GM18520 (cell line): ENCODE data around the gene SPCS2.
"Not testable (repeated sequence)": the region's sequence is repeated elsewhere in the genome, so short reads cannot be mapped to it uniquely, and the experiment has no call there.

ENCODE experiments used
- ATAC-seq: cut with Tn5 transposase; IDR thresholded peaks from one replicate; pipeline ENCODE4 v1.9.1; 2021; ENCODE audit not compliant: unreplicated experiment

SPCS2 gene

GRCh38 chr11:74949753-74950137 lies 679 bp downstream of the SPCS2 start:
- no peak for ATAC-seq

DNA sequence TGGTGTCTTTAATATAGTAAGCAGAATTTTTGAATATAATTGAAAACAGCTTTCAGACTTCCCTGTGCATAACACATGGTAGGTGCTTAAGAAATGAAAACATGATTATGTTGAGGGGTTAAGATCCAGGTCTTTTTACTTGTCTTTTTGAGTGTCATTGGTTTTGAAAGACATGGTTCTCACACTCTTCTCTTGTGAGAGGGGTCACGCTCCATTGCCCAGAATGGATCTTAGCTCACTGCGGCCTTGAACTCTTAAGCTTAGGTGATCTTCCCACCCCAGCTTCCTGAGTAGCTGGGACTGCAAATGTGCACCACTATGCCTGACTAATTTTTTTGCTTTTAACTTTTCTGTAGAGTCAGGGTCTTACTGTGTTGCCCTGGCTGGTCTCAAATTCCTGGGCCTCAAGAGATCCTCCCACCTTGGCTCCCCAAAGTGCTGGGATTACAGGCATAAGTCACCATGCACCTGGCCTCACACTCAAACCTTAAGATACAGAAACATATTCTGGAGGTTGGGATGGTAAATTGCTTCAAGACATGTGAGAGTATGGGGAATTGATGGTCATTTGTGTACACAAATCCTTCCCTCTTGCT lies 1.4 kb downstream of the SPCS2 start:
- ATAC-seq = no peak

- no peak for ATAC-seq
These were observed 2.2 kb downstream of the SPCS2 start for GRCh38 chr11:74951226-74951625.

- no peak for ATAC-seq
These were observed 3.7 kb downstream of the SPCS2 start for GRCh38 chr11:74952752-74953151.

GRCh38 chr11:74953451-74953850 lies 4.4 kb downstream of the SPCS2 start:
- ATAC-seq = no peak

DNA sequence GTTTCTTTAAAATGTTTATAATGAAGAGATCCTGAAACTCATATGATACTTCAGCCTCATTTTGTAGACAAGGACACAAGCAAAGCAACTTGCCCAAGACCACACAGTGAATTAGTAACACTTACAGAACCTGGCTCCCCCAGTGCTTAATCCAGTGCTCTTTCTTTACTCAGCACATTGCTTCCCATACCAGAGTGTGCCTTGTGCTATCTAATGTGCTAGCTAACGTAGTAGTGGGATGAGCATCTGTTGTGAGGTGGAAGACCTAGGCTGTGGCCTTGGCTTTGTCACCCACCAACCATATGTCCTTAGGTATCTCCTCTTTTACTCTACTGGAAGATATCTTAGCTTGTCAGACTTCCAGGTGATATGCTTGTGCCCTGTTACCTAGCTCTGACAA lies 5.1 kb downstream of the SPCS2 start:
- no peak for ATAC-seq

DNA sequence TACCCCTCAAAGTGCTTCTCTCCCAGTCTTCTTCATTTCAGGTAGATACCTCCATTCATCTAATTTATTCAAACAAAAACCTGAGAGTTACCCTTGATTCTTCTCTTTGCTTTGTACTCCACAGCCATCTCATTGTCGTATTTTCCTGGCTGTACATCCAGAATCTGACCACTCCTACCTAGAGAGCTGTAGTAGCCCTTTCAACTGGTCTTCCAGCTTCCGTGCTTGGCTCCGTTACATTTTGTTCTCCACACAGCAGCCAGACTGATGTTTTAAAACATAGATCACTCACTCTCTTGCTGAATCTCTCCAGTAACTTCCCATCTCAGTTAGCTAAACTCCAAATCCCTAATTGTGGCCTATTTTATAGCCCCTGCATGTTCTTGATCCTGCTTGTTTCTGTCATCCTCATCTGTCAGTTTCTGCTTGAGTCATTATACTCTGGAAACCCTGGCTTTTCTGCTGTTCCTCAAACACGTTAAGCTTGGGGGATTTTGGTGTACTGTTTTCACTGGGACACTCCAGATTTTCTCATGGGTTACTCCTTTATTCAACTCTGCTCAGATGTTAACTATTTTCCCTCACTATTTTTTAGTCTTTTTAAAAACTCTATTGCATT lies 7.4 kb downstream of the SPCS2 start:
- no peak for ATAC-seq

GRCh38 chr11:74957937-74958629 lies 9.0 kb downstream of the SPCS2 start:
- no peak for ATAC-seq

DNA sequence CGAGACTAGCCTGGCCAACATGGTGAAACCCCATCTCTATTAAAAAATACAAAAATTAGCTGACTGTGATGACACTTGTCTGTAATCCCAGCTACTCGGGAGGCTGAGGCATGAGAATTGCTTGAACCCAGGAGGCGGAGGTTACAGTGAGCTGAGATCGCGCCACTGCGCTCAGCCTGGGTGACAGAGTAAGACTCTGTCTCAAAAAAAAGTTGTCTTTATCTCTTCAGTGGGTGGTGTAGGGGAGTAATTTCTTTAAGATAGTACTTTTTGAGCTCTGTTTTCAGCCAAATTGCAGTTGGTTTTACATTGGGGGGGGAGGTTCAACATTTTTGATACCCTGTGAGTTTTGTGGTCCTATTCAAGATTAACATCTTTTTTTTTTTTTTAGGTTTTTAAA lies 11.1 kb downstream of the SPCS2 start:
- not testable (repeated sequence) for ATAC-seq

GRCh38 chr11:74966651-74967050 lies 17.6 kb downstream of the SPCS2 start:
- ATAC-seq = no peak

DNA sequence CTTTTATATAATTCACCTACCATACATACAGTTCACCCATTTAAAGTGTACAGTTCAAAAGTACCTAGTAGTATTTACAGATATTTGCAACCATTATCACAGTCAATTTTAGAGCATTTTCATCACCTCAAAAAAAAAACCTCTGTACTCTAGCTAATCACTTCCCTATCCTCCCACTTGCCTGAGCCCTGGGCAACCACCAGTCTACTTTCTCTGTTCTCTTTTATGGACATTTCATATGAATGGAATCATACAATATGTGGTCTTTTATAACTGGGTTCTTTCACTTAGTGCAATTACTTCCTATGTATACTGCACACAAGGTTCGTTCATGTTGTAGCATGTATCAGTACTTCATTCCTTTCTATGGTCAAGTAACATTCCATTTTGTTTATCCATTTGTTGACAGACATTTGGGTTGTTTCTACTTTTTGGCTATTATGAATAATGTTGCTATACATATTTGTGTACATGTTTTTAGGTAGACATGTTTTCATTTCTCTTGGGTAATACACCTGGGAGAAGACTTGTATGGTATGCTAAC lies 21.9 kb downstream of the SPCS2 start:
- ATAC-seq = no peak

GRCh38 chr11:74971424-74971823 lies 22.4 kb downstream of the SPCS2 start:
- ATAC-seq = no peak

GRCh38 chr11:74978041-74978440 lies 29.0 kb downstream of the SPCS2 start:
- no peak for ATAC-seq

DNA sequence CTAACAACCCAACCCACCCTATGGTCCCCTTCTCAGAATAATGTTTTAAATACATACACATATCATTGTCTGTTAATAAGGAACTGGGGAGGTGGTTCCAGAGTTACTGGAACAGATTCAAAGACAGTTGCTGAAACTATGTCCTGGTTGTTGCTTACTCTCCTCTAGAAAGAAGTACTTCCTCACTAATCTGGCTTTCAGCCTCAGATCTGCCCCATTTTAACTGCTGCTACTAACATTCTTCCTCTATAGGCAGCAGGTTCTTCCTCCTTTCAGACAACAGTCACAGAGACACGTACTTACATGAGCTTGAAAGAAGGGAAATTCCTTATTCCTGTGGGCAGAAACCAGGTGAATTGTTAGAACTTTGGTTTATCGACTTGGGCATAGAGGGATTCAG lies 31.6 kb downstream of the SPCS2 start:
- no peak for ATAC-seq

GRCh38 chr11:74981888-74982287 lies 32.8 kb downstream of the SPCS2 start:
- no peak for ATAC-seq

DNA sequence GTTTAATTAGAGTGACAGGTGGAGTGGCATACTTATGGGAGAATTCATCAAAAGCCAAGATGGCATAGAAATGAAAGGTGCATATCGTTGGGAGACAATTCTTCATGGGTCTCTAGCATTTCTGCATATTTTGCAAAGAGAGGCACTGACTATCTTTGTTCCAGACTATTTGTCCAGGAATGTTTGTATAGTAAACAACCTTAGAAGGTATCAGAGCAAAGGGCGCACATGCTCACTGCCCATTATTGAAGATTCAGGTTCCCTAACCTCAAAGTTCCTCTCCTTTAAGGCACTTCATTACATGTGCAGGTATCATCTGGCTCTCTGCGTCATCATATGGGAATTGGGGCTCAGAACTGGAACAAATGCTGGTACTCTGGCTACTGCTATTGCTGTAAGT lies 35.0 kb downstream of the SPCS2 start:
- no peak for ATAC-seq

DNA sequence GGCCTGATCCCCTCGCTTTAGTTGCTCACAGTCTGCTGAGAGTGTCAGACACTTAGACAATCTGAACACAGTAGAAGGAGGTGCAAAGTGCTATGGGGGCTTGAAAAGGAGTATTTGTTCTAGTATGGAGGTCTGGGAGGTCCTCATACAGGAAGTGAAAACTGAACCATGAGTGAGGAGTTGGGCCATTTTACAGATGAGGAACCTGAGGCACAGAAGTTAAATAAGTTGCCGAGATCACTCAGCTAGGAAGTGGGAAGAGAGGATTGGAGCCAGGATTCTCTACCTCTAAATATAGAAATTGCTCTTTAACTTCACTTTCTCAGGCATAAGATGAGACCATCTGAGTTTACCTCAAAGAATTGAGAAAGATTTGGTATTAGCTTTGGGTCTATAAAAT lies 35.7 kb downstream of the SPCS2 start:
- no peak for ATAC-seq

GRCh38 chr11:74988541-74989259 lies 39.6 kb downstream of the SPCS2 start, which contains the start of gene NEU3:
Gene NEU3 (plus strand): TSS chr11:74988933. CDS start chr11:74989061, 128 bp downstream.
- peak; percentile 75 for ATAC-seq

- ATAC-seq = no peak
These were observed 40.2 kb downstream of the SPCS2 start for GRCh38 chr11:74989260-74989638.

DNA sequence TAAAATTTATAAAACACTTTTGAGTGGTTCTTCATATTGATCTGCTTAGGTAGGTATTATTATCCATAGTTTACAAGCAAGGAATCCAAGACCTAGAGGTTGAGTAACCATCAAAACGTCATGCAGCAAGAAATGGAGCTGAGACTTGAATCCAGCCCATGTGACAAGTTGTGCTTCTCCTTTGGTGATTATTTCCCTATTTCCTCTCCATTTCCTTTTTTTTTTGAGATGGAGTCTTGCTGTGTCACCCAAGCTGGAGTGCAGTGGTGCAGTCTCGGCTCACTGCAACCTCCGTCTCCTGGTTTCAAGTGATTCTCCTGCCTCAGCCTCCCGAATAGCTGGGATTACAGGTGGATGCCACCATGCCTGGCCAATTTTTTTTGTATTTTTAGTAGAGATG lies 41.1 kb downstream of the SPCS2 start:
- ATAC-seq = not testable (repeated sequence)

- ATAC-seq = no peak
These were observed 41.9 kb downstream of the SPCS2 start for GRCh38 chr11:74990941-74991340.

DNA sequence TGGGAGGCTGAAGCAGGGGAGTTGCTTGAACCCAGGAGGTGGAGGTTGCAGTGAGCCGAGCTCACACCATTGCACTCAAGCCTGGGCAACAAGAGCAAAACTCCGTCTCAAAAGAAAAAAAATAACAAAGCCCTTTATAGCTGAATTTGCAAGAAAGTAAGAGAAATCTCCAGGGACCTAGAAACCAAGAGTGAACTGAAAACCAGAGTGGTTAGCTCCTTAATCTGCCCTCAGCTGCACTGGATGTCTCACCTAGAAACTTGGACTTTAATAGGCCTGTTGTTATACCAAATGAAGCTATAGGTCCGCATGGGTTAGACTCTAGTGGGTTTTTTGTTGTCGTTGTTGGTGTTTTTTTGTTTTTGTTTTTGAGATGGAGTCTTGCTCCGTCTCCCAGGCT lies 43.8 kb downstream of the SPCS2 start:
- ATAC-seq = no peak
